Measurements from ENCODE around the gene CLIP2.
"Not testable (repeated sequence)": the region's sequence is repeated elsewhere in the genome, so short reads cannot be mapped to it uniquely, and the experiment has no call there.

The CLIP2 gene

GRCh38 chr7:74289018-74289658, at the start of gene CLIP2:
TSS of gene CLIP2 (plus strand) at chr7:74289407. CDS start at chr7:74317547, 28,140 bp downstream.
- H3K27ac Mint-ChIP-seq = peak within 1 kb of the TSS; percentile 54
- peak within 1 kb of the TSS; percentile 86 for H3K4me3 Mint-ChIP-seq
- no peaks in the 10 kb centered on the region for H3K9me3 Mint-ChIP-seq (ENCODE audit: low read depth)
- H3K4me1 Mint-ChIP-seq (ENCODE audit: low read depth) = peaks cover 13% of the 10 kb centered on the region
- H3K27me3 Mint-ChIP-seq = peaks cover 2% of the 10 kb centered on the region
- H3K36me3 Mint-ChIP-seq = no peaks in the 10 kb centered on the region

GRCh38 chr7:74240482-74240881, 48.7 kb upstream of the CLIP2 start:
- Mint-ChIP-seq H3K4me1 (ENCODE audit: low read depth) (peaks cover under 1% of the 10 kb centered on the region), H3K27ac (no peak overlapping the region), H3K4me3 (no peak overlapping the region), H3K9me3 (ENCODE audit: low read depth) (no peaks in the 10 kb centered on the region), H3K36me3 (peaks cover 5% of the 10 kb centered on the region), H3K27me3 (no peaks in the 10 kb centered on the region)

GRCh38 chr7:74242122-74242443, 47.1 kb upstream of the CLIP2 start:
- peaks cover 4% of the 10 kb centered on the region for H3K36me3 Mint-ChIP-seq
- no peaks in the 10 kb centered on the region for H3K27me3 Mint-ChIP-seq
- no peaks in the 10 kb centered on the region for H3K9me3 Mint-ChIP-seq (ENCODE audit: low read depth)
- no peak overlapping the region for H3K27ac Mint-ChIP-seq
- no peak overlapping the region for H3K4me3 Mint-ChIP-seq
- peaks cover 1% of the 10 kb centered on the region for H3K4me1 Mint-ChIP-seq (ENCODE audit: low read depth)

GRCh38 chr7:74246497-74246896, 42.7 kb upstream of the CLIP2 start:
- Mint-ChIP-seq H3K4me1 (ENCODE audit: low read depth) (peaks cover 4% of the 10 kb centered on the region), H3K27ac (no peak overlapping the region), H3K4me3 (no peak overlapping the region), H3K9me3 (ENCODE audit: low read depth) (no peaks in the 10 kb centered on the region), H3K27me3 (no peaks in the 10 kb centered on the region), H3K36me3 (peaks cover 2% of the 10 kb centered on the region)

- Mint-ChIP-seq H3K9me3 (ENCODE audit: low read depth) (no peaks in the 10 kb centered on the region), H3K27ac (no peak overlapping the region), H3K36me3 (peaks cover 5% of the 10 kb centered on the region), H3K4me3 (no peak overlapping the region), H3K4me1 (ENCODE audit: low read depth) (peaks cover 10% of the 10 kb centered on the region), H3K27me3 (no peaks in the 10 kb centered on the region)
Measured at GRCh38 chr7:74248156-74248555, 41.1 kb upstream of the CLIP2 start.

- H3K36me3 Mint-ChIP-seq; H3K9me3 Mint-ChIP-seq (ENCODE audit: low read depth); H3K4me3 Mint-ChIP-seq; H3K27me3 Mint-ChIP-seq; H3K27ac Mint-ChIP-seq: not testable (repeated sequence)
- H3K4me1 Mint-ChIP-seq (ENCODE audit: low read depth) = peaks cover 10% of the 10 kb centered on the region
Measured at GRCh38 chr7:74249058-74249457, 40.1 kb upstream of the CLIP2 start.

GRCh38 chr7:74252893-74253292, 36.3 kb upstream of the CLIP2 start:
- Mint-ChIP-seq H3K27me3 (no peaks in the 10 kb centered on the region), H3K4me3 (peak overlapping the region; percentile 92), H3K27ac (peak overlapping the region; percentile 96), H3K36me3 (peaks cover 5% of the 10 kb centered on the region), H3K9me3 (ENCODE audit: low read depth) (no peaks in the 10 kb centered on the region), H3K4me1 (ENCODE audit: low read depth) (peaks cover 16% of the 10 kb centered on the region)

GRCh38 chr7:74253331-74253730, 35.9 kb upstream of the CLIP2 start:
- Mint-ChIP-seq H3K36me3 (peaks cover 5% of the 10 kb centered on the region), H3K4me3 (peak overlapping the region; percentile 92), H3K4me1 (ENCODE audit: low read depth) (peaks cover 16% of the 10 kb centered on the region), H3K27ac (peak overlapping the region; percentile 96), H3K27me3 (no peaks in the 10 kb centered on the region), H3K9me3 (ENCODE audit: low read depth) (no peaks in the 10 kb centered on the region)

- Mint-ChIP-seq H3K4me1 (ENCODE audit: low read depth) (peaks cover 16% of the 10 kb centered on the region), H3K27ac (peak overlapping the region; percentile 96), H3K27me3 (no peaks in the 10 kb centered on the region), H3K36me3 (peaks cover 5% of the 10 kb centered on the region), H3K9me3 (ENCODE audit: low read depth) (no peaks in the 10 kb centered on the region), H3K4me3 (peak overlapping the region; percentile 92)
Measured at GRCh38 chr7:74253835-74254128, 35.4 kb upstream of the CLIP2 start.

GRCh38 chr7:74254129-74254857, 34.9 kb upstream of the CLIP2 start, which contains the start of gene RFC2:
TSS of gene RFC2 (minus strand) at chr7:74254399. CDS start at chr7:74254383, 16 bp downstream.
- H3K9me3 Mint-ChIP-seq (ENCODE audit: low read depth) = no peaks in the 10 kb centered on the region
- H3K36me3 Mint-ChIP-seq = peaks cover 5% of the 10 kb centered on the region
- peak within 1 kb of the TSS; percentile 92 for H3K4me3 Mint-ChIP-seq
- no peaks in the 10 kb centered on the region for H3K27me3 Mint-ChIP-seq
- H3K4me1 Mint-ChIP-seq (ENCODE audit: low read depth) = peaks cover 16% of the 10 kb centered on the region
- peak within 1 kb of the TSS; percentile 96 for H3K27ac Mint-ChIP-seq

GRCh38 chr7:74254858-74255379, 34.3 kb upstream of the CLIP2 start:
- Mint-ChIP-seq H3K27ac (peak overlapping the region; percentile 41), H3K4me1 (ENCODE audit: low read depth) (peaks cover 16% of the 10 kb centered on the region), H3K4me3 (peak overlapping the region; percentile 92), H3K9me3 (ENCODE audit: low read depth) (no peaks in the 10 kb centered on the region), H3K27me3 (no peaks in the 10 kb centered on the region), H3K36me3 (peaks cover 5% of the 10 kb centered on the region)

GRCh38 chr7:74255461-74255860, 33.7 kb upstream of the CLIP2 start:
- not testable (repeated sequence) for H3K27me3 Mint-ChIP-seq; H3K9me3 Mint-ChIP-seq (ENCODE audit: low read depth); H3K36me3 Mint-ChIP-seq; H3K27ac Mint-ChIP-seq
- H3K4me1 Mint-ChIP-seq (ENCODE audit: low read depth) = peaks cover 14% of the 10 kb centered on the region
- H3K4me3 Mint-ChIP-seq = peak overlapping the region; percentile 92

- no peaks in the 10 kb centered on the region for H3K9me3 Mint-ChIP-seq (ENCODE audit: low read depth)
- H3K27ac Mint-ChIP-seq = peak overlapping the region; percentile 58
- H3K4me1 Mint-ChIP-seq (ENCODE audit: low read depth) = peaks cover 13% of the 10 kb centered on the region
- H3K4me3 Mint-ChIP-seq = peak overlapping the region; percentile 92
- H3K27me3 Mint-ChIP-seq = no peaks in the 10 kb centered on the region
- peaks cover 3% of the 10 kb centered on the region for H3K36me3 Mint-ChIP-seq
Measured at GRCh38 chr7:74256491-74257408, 32.5 kb upstream of the CLIP2 start.

GRCh38 chr7:74258639-74259038, 30.6 kb upstream of the CLIP2 start:
- Mint-ChIP-seq H3K4me3 (no peak overlapping the region), H3K27ac (no peak overlapping the region), H3K4me1 (ENCODE audit: low read depth) (peaks cover 8% of the 10 kb centered on the region), H3K36me3 (no peaks in the 10 kb centered on the region), H3K9me3 (ENCODE audit: low read depth) (no peaks in the 10 kb centered on the region), H3K27me3 (no peaks in the 10 kb centered on the region)

Data from activated naive CD8-positive, alpha-beta T cell (primary cell).